ENCODE data around the gene RREB1.
A peak's percentile ranks its signal among the peaks of the same experiment; 100 is the strongest.

RREB1 gene

DNA sequence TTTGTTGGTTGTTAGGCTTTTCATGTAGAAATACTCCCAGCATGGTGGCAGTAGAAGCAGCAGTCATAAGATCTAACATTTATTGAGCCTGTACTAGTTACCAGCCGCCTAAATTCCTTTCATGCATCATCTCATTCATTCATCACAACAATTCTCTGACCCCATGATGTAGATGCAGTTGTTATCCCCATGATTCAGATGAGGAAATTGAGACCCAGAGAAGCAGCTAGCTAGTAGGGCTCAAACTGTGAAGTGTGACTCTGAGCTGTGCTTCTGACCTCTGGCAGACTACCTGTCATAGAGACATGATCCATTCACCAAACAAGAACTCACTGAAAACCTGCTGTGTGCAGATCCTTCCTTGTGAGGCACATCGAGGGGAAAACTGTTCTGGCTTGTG, 16.9 kb downstream of the RREB1 start:
- DNase-seq, result no peak

DNA sequence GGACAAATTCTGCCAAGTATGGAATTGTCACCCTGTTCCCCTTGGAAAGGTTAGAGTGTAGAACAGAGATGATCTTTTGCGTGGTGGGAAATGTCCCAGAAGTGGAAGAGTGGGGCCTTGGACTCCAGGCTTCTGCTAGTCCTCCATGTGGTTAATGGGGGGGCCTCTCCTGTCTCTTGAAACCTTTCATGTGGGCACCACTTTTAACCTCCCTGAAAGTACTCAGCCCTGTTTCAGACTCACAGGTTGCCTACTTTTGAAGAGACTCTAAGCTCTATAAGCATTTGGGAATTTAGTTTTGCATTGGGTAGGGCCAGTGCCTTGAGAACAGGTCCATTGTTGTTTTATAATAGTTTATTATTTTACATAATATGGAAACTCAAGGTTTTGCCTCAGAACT, 17.5 kb downstream of the RREB1 start:
- DNase-seq, result no peak

DNA sequence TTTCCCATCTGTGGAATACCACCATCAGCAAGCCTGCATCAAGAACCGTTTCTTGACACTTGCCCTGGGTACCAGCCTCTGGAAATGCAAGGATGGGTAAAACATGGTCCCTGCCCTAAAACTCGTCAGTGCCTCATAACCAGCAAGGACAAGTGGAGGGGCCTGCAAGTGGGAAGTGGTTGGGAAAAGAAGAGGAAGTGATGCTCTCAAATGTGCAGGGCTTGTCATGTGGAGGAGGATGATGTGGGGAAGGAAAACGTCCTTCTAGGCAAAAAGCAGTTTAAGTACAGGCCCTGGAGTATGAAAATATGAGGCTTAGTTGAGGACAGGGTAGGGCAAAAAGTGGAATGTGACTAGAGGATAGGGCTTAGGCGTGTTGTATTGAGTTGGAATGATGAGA, 19.0 kb downstream of the RREB1 start:
- DNase-seq, result peak in 1 of 2 donors; percentile 28

DNA sequence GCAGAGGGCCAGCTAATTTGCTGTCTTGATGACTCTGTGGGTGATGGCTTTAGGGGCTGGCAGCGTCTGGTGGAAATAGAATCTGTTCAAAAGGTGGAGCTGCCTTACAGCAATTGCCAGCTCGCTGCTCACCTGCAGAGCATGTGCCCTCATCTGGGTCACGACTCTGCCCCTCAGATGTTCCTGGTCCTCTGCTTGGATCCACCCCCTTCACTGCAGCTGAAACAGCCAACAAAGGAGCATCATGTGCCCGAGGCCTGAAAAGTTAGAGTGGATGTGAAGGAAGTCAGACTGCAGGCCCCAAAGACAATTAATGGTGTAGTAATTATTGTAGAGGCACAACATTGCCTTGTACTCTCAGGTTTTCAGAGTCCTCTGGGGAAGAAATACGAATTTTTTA, 19.9 kb downstream of the RREB1 start:
- no peak for DNase-seq

DNA sequence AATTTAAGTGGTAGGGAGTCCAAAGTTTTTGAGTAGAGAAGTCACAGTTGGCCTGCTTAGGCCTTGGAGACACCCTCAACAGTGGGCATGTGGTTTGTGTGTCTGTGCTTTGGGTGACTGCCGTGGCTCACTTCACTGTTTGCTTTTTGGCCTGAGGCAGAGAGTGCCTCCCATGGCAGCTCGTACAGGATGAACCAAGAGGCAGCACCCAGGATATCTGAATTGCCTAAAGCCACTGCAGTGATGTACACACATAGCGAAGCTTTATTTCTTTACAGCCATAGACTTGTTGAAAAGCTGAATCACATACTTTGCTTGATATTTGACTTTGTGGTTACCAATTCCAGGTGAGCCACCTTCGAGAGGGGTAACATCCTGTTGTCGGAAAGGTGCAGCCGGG, 21.6 kb downstream of the RREB1 start:
- DNase-seq, result no peak

DNA sequence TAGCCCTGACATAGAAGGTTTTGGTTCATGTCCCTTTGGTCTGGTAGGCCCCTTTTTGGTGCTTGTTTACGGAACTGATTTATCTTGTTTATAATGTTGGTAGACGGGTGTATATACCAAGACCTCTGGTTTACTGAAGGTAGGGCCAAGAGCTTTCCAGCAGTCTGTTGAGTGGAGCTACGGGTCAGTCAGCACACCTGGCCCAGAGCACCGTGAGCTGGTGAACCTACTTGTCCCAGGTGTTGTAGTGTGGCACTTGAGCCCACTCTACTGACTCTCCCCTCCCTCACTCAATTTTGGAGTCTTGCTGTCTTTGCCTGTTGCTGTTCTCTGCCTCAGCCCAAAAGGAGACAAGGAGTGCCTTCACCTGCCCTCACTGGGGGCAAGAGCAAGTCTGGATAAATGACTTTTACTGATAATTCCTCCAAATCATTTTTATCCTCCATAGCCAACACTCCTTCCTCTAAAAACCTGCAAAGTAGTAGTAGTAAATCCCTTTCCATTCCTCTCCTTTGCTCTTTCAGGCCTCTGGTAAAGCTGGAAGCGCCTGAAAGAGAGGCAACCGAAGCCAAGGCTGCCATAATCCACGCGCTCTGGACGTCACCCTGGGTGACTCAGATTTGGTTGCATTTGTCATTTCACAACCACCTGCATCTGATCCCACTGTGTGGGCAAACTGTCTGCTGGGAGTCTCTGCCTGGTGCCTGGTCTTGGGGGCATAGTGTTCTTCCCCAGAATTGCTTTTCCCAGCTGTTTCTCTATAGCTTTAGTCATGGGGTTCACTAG, 22.2 kb downstream of the RREB1 start:
- DNase-seq, result peak; percentile 38 to 63

DNA sequence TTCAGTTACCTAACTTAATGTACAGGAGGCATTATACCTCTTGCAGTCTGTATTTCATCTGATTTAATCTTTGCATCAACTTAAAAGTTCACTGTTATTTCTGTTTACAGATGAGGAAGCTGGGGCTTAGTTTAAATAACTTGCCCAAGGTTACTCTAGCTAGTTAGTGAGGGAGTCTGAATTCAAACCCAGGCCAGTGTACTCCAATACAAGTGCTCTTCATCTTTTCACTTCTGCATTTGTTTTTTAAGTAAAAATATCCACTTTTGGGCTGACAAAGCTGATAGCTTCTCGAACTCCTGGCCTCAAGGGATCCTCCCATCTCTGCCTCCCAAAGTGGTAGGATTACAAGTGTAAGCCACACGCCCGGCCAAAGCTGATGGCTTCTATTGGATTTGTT, 23.6 kb downstream of the RREB1 start:
- DNase-seq, result no peak

DNA sequence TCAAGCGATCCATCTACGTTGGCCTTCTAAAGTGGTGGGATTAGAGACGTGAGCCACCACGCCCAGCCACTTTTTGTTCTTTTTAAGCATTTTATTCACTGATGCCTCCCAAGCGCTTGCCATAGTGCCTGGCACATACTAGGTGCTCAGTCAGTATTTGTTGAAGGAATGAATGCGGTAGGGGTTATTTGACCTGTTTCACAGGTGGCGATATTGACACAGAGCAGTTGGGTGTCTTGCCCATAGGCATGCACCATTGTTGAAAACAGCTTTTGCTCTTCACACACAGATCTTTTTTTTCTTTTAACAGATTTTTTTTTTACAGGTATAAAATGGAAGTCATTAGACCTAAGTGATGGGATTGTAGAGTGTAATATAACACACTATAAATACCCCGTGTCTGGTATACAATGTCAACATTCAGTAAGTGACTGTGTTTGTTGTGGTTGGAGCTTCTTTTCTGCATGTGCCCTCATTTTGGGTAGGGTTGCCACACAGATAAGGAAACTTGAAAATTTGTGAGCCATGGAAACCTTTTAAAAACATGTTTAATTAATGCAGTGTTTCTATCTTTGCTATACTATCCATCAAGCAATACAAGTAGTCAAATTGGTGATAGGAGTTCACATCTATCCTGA, 24.8 kb downstream of the RREB1 start:
- no peak for DNase-seq

DNA sequence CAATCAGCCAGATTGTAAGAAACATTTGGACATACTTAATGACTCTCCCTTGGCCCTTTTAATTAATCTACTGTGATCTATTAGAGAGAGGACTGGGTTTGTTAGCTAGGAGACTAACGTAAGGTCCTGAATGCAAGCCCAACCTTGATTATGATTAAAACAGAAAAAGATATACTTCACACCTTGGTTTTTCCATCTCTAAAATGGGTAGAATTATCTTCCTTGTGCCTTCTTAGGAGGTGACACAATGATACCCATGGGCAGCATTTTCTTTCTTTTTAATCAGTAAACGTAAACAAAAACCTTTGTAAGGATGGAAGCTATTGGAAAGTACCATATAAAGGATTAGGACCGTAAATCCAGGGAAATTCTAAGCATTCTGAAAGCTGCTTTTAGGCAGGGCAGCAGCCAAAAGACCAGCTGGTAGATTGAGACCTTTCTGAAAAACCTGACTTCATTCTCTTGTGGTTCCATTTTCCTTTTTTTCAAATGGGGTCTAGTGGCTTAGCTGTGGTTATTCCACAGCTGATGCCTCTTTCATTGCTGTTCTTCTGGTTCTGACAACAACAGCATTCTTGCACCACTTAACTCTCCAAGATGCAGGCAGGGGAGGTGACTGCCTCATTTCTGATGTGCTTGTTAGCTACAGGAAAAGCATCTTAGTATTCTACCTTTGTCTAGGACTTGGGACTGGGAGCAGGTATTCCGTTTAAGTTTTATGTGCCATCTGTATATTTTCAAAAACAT, 27.4 kb downstream of the RREB1 start:
- DNase-seq, result no peak

DNA sequence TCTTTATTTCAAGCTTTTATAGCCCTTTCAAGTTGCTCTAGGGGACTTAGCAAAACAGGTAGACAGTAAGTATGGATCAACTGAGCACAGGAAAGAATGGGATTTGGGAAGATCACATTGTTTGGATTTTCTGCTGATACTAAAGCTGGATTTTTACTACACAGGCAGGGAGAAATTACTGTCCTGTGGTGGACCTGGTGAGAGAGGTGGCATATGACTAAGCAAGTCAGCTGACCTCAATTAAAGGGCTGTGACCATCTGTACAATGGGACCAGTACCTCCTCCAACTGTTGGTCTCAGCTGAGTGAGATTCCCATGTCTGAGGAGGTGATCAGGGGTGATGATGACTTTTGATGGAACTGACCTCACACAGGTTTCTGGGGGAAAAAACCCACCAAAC, 28.0 kb downstream of the RREB1 start:
- DNase-seq, result no peak

DNA sequence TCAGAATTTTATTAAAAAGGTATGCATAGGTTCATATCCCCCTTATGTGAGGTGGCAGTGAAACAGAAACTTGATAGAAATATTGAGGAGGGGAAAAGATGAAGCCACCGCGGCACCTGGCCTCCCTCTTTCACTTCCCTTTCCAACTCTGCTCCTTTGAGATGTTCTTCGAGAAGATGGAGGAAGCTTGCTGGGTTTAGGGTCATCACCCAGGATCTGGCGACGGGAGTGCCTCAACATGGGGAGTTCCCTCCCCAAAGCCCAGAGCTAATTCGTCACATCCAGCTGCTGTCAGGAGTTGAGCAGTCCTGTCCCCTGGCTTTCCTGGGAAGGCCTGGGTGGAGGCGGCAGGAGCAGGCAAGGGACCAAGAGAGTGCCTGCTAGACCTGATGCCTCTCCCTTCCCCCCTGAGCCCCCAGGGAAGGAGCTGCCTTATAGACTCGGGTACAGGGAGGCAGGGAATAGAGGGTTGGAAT, 29.1 kb downstream of the RREB1 start:
- DNase-seq, result no peak

DNA sequence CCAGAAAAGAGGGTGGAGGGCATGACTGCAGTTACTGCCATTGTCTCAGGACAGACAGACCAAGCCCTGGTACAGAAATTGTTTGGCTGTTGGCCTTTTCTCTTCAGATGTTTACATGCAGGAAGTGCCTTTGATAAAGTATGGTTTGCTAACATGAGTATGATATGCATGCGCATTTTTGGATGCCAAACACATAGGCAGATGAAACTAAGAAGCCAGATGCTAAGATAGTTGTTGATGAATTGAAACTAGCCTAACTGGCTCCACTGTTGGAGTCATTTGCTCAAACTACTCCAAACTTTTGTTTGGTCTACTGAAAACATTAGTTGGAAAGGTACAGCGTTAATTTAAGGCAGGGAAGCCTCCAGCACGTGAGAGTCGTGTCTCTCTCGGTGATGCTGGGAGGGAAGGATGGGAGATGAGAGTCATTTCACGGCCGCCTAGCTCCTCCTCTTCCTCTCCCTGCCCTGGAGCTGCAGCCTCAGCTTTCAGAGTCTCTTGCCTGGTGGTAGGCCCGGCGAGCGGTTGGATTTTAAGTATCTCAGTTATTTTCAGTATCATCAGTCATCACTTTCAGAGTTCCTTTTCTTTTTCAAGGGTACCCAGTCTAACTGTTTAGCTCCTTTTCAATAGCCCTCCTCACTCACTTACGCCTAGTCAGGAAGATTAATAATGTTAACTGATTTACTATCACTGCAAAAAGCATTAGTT, 29.7 kb downstream of the RREB1 start:
- DNase-seq, result peak in 1 of 2 donors; percentile 62

DNA sequence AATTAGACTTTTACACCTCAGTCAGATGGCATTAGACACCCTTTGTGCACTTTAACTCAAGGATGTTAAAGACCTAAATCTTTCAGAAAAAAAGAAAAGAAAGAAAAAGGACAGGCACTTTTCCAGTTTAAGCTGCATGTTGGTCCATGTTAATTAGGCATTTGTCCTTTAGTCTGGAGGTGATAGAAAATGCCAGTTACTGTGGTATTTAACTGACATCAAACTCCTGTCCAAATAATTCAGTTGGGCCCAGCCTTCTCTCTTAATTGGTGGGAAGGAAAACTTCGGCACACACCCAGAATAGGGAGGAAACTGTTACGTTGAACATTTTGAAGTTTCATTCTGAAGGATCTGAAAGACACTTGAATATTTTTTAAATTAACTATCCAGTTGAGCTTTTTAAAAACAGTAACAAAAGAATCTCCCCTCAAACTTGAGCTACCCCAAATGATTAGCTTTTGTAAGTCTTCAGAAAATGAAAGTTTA, 30.3 kb downstream of the RREB1 start:
- no peak for DNase-seq

DNA sequence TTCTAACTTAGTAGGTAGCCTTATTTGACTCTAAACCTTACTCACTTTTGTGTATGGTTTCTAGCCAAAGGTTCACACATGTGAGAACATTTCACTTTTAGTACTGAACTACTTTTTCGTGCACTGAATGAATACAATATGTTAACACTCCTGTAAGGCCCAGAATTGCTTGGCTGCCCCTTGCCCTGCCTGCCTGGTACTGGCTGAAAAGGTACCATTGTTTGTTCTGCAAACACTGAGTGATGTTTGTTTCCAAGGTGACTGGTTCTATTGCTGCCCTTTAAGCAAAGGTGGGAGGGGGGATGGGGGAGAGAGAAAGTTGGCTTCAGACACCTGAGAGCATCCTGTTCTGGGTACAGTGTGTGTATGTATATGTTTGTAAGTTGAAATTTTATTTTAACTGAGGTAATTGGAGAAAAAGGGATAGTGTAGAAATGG, 31.2 kb downstream of the RREB1 start:
- no peak for DNase-seq

DNA sequence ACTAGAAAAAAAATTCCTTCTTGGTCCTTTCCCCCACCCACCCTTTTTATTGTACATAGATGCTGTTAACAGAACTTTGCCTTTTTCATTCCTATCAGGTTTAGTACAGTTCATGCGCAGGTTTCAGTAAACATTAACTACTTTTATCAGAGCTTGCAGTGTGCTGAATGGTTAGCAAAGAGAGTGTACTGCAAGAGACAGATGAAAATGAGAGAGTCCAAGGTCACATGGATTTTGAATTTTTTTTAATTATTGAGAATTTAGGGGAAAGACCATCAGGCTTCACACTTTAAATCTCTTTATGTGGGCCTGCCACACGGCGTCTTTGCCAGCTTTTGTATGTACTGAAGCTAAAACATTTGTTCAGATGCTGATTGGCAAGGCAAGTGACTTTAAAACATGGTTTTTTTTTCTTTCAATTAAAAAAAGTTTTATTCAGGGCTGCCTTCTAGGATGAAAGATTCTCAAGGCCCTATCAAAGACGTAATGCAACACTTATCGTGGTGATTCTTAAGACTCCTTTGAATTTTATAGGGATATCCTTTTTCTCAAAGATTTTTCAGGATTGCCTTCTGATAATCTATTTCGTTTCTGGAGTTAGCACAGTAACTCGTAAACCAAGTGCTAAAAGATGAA, 32.2 kb downstream of the RREB1 start:
- DNase-seq, result no peak

DNA sequence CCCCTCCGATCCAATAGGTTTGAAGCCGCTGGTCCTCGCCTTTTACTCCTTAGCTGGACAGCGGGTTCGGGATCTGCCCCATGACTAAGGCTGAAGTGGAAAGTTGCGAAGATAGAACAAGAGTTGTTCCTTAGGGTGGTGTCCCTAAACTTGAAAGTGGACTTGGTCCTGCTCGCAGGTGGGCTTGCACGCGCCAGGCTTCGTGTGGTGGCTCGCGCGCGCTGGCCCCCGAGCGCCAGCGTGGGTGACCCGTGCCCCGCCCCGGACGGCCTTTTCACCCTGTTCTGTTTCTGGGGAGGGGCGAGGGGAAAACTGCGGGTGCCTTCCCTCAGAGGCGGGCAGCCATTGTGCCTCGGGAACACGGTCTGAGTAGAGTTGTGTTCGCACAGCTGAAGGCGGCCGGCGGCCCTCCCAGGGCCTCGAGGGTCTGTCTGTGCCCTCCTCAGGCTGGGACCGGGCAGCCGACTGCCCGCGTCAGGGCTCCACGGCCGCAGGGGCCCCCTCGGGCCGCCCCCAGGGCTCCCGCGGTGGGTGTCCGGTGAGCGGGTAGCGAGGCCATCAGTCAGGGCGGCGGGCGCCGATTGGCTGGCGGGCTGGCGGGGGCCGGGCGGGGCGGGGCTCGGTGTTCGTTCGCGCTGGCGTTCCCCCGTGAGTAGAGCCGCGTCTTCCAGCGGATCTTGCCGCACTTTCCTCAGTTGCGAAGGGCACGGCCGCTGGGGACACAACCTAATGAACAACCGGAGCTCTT, 33.0 kb downstream of the RREB1 start:
- peak; percentile 50 to 72 for DNase-seq

DNA sequence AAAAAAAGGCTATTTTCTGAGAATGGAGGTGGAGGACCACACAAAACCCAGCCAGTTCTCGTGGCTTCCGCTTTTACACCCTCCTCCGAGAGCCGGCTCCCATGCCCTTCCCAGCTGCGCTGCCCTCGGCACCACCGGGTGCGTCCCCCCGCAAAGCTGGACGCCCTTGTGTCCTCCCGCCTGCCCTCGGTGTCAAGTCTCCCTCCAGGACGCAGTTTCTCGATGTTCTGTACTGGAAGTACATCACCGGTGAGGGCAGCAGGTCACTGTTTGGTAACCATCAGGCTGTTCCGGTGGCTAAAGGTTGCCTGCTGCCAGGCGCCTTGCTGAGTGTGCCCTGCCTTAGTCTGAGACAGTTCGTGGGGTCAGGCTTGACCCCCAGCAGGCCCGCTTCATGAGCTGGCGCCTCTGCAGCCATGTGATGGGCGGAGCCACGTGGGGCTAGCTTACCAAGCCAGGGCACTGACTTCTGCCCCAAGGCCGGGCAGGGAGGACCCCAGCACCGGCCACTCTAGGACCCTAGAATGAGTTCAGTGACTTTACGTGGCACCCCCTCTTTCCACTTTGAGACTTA, 34.6 kb downstream of the RREB1 start:
- DNase-seq, result no peak

DNA sequence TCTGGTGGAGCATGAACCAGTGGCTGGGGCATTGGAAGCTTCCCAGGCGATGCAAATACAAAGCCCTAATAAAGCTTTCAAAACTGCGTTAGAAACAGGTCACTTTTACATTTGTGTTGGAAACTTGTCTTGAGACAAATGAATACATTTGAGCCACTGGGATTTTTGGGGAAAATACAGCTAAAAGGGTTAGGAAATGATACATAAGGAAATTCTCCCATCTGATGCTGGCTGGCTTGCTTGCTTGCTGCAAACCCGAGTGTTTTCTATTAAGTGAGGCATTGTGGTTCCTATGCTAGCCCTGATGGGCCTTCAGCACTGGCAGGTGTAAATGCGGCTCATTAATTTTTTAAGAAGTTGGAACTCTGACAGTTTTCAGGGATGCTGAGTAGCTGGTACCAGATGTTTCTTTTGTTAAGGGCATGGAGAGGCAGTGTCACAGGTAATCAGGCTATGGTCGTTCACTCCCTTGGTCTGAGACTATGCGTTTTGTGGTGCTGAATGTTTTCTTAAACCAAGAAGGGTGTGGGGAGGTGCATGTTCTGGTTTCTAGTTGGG, 35.2 kb downstream of the RREB1 start:
- no peak for DNase-seq

DNA sequence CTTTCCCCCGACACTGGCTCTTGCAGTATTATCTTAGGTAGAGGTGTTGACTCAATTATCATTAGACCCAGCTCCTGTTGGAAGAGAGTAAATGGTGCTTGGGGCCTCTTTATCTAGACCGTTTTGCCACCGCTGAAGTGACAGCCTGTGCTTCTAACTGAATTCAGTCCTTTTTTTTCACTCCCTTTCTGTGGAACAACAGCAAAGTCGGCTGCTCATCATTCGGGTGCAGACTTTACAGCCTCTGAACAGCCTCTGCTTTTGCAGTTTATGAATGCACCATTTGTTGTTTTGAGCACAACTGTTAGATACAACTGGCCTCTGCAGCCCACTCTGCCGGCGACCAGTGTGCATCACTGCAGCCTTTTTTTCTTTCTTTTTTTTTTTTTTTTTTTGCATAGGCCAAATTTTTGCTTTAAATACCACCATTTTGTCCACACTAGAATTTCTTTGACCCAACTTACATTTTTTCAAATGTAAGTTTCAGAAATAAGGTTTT, 35.8 kb downstream of the RREB1 start:
- DNase-seq, result no peak

DNA sequence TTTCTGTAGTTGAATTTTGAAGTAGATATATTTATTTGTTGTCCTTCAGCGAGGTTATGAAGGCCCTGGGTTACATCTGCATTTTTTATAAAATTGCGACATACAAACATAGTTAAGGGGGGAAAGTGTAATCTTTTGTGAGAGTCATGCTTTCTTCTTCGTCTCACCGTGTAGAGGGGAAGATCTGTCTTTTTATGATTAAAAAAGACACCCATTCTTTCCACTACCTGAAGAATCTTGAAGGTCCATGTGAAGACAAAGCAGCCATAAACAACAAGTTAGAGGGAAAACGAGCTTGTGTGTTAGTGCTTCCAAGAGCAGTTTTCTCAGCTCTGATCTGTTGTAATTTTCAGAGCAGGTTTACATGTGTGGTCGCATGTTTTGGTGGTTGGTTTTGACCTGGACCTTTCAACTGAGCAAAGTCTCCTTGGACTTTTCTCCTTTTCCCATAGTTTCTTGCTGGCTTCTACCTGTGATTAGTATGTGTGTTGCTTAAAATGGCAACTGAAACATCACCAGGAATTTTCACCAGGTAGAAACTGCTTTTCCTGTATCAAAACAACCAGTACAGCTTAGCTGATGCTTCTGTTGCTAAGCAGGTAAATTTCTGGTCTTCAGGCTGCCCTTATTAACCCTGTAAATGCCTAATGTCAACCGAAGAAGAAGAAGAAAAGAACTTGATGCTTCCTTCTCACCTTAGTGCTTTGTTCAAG, 37.3 kb downstream of the RREB1 start:
- no peak for DNase-seq
